GM12801 (cell line): ENCODE results near the gene RPL18.

ENCODE experiments used
- TF ChIP-seq, protein P1 (sequence below): IDR thresholded peaks from one replicate; pipeline ENCODE4 v1.5.1; 2011; ENCODE audit warnings: control low read depth; ENCODE audit not compliant: insufficient read length; ENCODE audit errors: extremely low read depth

The RPL18 gene

DNA sequence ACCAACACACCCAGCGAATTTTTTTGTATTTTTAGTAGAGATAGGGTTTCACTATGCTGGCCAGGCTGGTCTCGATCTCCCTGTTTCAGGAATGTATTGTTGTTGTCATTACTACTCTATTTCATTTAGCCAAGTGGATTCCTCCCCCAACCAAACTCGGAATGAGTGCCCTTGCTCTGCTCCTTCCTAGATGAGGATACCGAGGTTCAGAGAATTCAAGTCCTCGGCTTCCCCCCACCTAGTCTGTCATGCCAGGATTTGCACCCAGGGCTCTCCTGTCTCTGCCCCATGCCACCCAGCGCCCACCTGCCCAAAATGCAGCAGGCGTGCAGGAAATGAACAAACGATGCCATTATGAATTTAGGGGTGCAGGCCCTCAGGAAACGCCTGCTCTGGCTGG, 16.0 kb downstream of the RPL18 start:
- TF ChIP-seq, protein P1, sequence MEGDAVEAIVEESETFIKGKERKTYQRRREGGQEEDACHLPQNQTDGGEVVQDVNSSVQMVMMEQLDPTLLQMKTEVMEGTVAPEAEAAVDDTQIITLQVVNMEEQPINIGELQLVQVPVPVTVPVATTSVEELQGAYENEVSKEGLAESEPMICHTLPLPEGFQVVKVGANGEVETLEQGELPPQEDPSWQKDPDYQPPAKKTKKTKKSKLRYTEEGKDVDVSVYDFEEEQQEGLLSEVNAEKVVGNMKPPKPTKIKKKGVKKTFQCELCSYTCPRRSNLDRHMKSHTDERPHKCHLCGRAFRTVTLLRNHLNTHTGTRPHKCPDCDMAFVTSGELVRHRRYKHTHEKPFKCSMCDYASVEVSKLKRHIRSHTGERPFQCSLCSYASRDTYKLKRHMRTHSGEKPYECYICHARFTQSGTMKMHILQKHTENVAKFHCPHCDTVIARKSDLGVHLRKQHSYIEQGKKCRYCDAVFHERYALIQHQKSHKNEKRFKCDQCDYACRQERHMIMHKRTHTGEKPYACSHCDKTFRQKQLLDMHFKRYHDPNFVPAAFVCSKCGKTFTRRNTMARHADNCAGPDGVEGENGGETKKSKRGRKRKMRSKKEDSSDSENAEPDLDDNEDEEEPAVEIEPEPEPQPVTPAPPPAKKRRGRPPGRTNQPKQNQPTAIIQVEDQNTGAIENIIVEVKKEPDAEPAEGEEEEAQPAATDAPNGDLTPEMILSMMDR, result no peak

DNA sequence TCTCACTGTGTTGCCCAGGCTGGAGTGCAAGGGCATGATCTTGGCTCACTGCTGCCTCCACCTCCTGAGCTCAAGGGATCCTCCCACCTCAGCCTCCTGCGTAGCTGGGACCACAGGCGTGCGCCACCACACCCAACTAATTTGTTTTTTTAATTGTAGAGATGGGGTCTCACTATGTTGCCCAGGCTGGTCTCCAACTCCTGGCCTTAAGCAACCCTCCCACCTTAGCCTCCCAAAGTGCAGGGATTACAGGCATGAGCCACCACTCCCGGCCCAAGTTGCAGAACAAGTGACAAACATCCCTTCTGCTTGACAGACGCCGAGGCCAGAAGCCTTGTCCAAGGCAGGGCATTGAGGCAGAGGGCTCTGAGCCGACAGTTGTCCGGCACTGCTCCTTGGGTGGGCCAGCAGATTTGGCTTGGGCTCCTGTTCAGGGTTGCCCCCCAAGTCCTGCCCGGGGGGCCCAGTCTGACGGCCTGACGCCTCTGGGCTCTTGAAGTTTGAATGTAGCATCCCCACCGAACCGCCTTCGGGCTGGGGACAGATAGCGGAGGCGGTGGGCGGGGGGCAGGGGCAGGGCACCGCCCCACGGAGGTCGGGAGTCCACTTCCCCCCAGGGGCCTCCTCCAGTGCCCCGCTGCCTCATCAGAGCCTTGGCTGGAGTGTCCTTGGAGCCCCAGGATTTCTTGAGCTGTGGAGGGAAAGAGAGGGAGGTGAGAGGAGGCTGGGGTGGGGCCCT, 18.1 kb downstream of the RPL18 start:
- TF ChIP-seq, protein P1, result no peak

DNA sequence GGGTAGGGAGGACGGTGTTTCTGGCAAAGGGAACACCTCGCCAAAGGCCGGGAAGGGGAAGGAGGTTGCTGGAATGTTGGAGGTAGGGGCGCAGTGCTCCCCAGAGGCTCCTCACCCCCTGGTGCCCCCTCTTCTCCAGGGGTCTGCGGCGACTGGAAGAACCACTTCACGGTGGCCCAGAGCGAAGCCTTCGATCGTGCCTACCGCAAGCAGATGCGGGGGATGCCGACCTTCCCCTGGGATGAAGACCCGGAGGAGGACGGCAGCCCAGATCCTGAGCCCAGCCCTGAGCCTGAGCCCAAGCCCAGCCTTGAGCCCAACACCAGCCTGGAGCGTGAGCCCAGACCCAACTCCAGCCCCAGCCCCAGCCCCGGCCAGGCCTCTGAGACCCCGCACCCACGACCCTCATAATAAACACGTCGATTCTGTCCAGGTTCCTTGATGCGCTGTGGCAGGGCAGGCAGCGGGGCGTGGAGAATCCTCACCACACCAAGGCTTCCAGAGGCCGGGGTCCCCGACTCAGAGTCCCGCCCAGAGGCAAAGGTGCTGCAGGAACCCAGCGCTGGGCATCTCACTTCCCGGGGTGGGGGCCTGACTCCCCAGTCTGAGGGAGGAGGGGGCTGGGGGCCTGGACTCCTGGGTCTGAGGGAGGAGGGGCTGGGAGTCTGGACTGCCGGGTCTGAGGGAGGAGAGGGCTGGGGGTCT, 19.8 kb downstream of the RPL18 start:
- TF ChIP-seq, protein P1, result no peak

DNA sequence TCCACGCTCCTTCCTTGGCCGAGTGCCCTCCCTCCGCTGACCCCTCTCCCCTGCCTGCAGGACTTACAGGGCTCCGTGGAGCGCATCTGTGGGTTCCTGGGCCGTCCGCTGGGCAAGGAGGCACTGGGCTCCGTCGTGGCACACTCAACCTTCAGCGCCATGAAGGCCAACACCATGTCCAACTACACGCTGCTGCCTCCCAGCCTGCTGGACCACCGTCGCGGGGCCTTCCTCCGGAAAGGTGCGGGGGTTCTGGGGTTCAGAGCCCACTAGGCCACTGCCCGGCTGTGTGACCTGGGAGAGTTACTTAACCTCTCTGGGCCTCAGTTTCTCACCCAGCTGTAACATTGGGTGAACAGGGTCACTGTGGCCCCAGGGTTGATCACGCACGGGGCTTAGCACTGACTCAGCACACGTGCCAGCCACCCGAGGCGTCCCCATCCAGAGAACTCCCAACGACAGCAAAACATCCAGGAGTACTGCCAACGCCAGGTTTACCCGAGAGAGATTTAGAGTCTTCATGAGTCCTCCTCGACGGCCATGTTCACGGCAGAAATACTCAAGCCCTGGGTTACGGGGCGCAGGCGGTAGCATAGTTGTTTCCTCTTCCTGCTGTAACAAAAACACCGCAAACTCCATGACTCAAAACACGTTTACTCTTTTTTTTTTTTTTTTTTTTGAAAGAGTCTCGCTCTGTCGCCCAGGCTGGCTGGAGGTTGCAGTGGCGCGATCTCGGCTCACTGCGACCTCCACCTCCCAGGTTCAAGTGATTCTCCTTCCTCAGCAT, 22.1 kb downstream of the RPL18 start:
- TF ChIP-seq, protein P1, result no peak

DNA sequence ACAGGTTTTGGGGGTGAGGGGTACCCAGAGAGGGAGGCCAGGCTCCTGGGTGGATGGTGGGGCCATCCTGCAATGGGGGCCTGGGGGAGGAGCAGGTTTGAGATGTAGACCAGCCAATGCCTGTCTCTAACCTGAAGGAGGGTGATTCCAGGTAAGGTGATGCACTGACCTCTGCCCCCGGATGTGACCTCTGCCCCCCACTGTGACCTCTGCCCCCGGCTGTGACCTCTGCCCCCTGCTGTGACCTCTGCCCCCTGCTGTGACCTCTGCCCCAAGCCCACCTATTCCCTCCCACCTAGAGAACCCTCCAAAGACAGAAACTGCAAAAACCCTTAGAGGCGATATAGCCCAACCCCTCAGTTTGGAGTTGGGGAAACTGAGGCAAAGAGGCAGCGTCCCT, 22.7 kb downstream of the RPL18 start:
- TF ChIP-seq, protein P1, result no peak

DNA sequence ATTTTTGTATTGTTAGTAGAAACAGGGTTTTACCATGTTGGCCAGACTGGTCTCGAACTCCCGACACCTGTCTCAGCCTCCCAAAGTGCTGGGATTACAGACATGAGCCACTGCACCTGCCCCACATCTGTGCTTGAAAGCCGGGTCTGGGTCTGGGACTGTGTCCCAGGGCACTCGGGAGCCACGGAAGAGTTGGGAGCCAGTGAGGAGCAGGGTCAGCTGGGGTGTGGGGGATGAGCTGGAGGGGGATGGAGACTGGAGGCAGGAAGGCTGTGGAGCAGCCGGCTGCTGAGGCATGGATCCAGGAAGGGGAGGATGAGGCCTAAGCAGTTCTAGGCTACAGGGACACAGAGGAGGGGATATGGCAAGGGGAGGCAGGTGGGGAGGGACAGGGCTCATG, 23.1 kb downstream of the RPL18 start:
- TF ChIP-seq, protein P1, result no peak

DNA sequence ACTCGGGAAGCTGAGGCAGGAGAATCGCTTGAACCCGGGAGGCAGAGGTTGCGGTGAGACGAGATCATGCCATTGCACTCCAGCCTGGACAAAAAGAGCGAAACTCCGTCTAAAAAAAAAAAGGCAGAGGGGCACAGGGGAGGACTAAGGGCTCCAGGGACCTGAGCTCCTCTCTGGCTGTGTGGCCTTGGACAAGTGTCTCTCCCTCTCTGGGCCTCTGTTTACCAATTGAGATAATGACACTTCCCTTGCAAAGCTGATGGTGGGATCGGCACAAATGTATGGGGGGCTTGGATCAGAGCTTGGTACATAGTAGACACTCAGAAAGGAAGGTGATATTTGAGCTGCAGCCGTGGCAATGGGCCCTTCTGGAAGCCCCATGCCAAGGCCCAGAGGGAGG, 23.8 kb downstream of the RPL18 start:
- TF ChIP-seq, protein P1, result no peak
